NCI-H748 treated with DMSO at 0.1 percent for 48 hours (cell line): ENCODE results near the gene GDPD2.
A peak's percentile ranks its signal among the peaks of the same experiment; 100 is the strongest.

Experiments used
- DNase-seq: peaks from one replicate; lab custom pipeline; 2025; lab: John Stamatoyannopoulos, UW

The GDPD2 gene

GRCh38 chrX:70437921-70438665 lies 15.0 kb downstream of the GDPD2 start:
- no peak for DNase-seq

GRCh38 chrX:70439016-70439415 lies 15.9 kb downstream of the GDPD2 start:
- no peak for DNase-seq

- no peak for DNase-seq
These were observed 19.1 kb downstream of the GDPD2 start for GRCh38 chrX:70442224-70442623.

GRCh38 chrX:70444326-70444945 lies 21.3 kb downstream of the GDPD2 start, which contains the start of gene DLG3:
Gene DLG3 (plus strand): TSS chrX:70444835. CDS start chrX:70445202, 367 bp downstream.
- DNase-seq: peak; percentile 56

GRCh38 chrX:70444946-70445656 lies 22.0 kb downstream of the GDPD2 start:
- no peak for DNase-seq

GRCh38 chrX:70445951-70446350 lies 22.8 kb downstream of the GDPD2 start:
- DNase-seq: no peak

- DNase-seq: no peak
These were observed 23.6 kb downstream of the GDPD2 start for GRCh38 chrX:70446380-70447350.

- DNase-seq: no peak
These were observed 26.4 kb downstream of the GDPD2 start for GRCh38 chrX:70449457-70449966.

- peak; percentile 17 for DNase-seq
These were observed 29.1 kb downstream of the GDPD2 start for GRCh38 chrX:70452143-70452733.

GRCh38 chrX:70453024-70453618 lies 30.0 kb downstream of the GDPD2 start:
- no peak for DNase-seq

GRCh38 chrX:70454441-70455365 lies 31.6 kb downstream of the GDPD2 start:
- DNase-seq: peak; percentile 85

- peak; percentile 3 for DNase-seq
These were observed 32.5 kb downstream of the GDPD2 start for GRCh38 chrX:70455366-70456202.

- DNase-seq: no peak
These were observed 33.1 kb downstream of the GDPD2 start for GRCh38 chrX:70456256-70456655.

- DNase-seq: no peak
These were observed 37.9 kb downstream of the GDPD2 start for GRCh38 chrX:70461026-70461425.

GRCh38 chrX:70464051-70464450 lies 40.9 kb downstream of the GDPD2 start:
- DNase-seq: no peak

- DNase-seq: no peak
These were observed 43.9 kb downstream of the GDPD2 start for GRCh38 chrX:70466968-70467367.

GRCh38 chrX:70468709-70469108 lies 45.6 kb downstream of the GDPD2 start:
- DNase-seq: no peak

- DNase-seq: no peak
These were observed 47.8 kb downstream of the GDPD2 start for GRCh38 chrX:70470850-70471289.
